ENCODE measurements around the gene YPEL4.

GRCh38 chr11:57597916-57598830 lies 51.5 kb downstream of the YPEL4 start:
- no peak for TF ChIP-seq POLR2AphosphoS5 (IDR thresholded peaks at IDR 0.05; ENCODE audit: low read depth, low read length)
- TF ChIP-seq, protein P1, sequence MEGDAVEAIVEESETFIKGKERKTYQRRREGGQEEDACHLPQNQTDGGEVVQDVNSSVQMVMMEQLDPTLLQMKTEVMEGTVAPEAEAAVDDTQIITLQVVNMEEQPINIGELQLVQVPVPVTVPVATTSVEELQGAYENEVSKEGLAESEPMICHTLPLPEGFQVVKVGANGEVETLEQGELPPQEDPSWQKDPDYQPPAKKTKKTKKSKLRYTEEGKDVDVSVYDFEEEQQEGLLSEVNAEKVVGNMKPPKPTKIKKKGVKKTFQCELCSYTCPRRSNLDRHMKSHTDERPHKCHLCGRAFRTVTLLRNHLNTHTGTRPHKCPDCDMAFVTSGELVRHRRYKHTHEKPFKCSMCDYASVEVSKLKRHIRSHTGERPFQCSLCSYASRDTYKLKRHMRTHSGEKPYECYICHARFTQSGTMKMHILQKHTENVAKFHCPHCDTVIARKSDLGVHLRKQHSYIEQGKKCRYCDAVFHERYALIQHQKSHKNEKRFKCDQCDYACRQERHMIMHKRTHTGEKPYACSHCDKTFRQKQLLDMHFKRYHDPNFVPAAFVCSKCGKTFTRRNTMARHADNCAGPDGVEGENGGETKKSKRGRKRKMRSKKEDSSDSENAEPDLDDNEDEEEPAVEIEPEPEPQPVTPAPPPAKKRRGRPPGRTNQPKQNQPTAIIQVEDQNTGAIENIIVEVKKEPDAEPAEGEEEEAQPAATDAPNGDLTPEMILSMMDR (IDR thresholded peaks at IDR 0.05), result no peak
